Globus pallidus (tissue), 1 donor: Measurements from ENCODE around the gene DAAM1.

Source experiments
- DNase-seq: peaks from one replicate; pipeline ENCODE4 v3.0.0-alpha.2; 2015; ENCODE audit warnings: low spot score

The DAAM1 gene

DNA sequence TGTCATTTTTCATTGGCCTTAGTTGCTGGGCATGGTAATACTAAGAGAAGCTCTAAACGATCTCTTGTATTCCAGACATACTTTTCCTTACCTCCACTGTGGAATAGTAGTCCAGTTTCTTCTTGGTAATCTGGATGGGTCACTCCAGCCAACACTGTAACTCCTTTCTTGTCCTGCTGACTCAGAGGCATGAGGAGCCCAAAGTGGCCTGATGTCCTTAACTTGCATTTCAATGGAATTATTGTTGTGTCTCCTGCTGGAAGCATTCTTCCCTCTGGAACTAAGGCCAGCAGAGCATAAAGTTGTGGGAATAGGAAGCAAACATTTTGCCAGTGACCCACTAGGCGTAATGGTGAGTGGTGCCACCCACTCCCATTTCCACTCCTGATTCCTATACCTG is 33.1 kb downstream of the DAAM1 start:
- DNase-seq: no peak

DNA sequence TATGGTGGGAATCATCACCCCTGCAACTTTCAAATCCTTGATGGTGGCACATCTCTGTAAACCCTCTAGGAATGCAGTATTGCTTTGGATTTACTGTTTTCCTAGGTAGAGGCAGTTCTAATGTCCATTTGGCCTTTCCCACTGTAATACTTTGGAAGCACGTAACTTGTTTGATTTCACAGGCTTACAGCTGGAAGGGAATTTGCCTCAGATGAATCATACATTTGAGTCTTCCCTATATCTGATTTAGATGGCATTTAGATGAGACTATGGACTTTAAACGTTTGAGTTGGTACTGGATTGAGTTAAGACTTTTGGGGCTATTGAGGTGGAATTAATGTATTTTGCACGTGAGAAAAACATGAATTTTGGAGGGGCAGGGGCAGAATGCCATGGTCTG is 35.9 kb downstream of the DAAM1 start:
- no peak for DNase-seq

DNA sequence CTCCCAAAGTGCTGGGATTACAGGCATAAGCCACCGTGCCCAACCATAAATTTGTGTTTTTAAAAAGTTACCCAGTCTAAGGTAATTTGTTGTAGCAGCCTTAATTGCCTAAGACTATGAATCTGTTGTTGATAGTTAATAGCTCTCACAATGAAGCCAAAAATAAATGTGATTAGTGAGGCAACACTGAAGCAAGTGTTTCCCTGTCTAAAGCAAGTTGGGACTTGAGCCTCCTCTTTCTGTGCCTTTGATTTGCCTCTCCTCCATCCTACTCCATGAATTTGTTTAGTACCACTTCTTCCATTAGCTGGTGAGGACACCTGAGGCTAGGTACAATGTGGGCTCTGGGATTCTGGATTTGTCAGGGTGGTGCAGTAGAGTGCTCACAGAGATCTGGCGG is 36.8 kb downstream of the DAAM1 start:
- DNase-seq: no peak

DNA sequence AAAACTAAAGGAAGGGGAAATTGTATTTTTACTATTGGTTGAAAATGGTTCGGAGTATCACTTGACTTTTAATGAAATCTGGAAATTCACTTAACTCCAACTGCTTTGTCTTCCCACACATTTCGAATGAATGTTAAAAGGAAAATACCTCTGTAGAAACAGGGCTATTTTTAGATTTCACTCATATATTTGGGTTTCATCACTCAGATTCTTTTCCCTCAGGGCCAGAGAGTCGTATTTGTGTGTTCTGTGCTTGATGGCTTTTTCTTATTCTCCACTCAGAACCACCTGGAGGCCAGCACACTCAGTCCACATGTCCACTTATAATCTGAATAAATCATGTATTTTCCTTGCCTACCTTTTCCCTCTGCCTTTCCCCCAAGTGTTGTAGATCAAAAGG is 40.0 kb downstream of the DAAM1 start:
- no peak for DNase-seq

DNA sequence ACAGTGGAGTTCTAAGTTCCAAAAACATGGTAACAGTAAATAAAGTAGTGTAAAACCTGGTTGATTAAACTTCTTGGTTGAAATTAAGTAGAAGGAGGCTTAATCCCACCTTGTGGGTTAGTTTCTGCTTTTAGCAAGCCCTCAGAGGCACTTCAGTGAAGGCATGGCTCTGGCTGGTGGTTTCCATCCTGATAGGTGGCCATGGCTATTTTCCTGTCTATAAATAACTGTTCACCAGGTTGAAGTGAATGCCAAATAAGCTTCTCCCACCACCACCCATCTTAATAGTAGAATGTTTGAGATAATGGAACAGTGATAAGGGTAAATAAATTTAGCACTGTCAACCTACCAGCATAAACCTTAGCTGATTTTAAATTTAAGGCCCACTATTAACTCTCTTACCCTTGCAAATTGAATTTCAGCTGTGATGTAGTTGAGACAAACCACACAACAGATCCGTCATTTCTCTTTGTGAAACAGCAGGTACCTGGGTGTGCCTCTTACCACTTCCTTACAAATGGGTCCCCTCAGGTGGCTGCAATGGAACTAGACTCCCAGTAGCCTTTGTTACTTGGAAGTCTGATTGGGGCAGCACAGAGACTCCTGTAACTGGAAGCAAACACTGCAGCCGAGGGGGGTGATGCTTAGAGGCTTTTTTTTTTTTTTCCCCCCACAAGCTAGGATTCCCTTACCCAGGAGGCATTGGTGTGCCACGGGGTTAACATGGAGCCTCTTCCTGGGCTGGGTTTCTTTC is 41.4 kb downstream of the DAAM1 start:
- no peak for DNase-seq

DNA sequence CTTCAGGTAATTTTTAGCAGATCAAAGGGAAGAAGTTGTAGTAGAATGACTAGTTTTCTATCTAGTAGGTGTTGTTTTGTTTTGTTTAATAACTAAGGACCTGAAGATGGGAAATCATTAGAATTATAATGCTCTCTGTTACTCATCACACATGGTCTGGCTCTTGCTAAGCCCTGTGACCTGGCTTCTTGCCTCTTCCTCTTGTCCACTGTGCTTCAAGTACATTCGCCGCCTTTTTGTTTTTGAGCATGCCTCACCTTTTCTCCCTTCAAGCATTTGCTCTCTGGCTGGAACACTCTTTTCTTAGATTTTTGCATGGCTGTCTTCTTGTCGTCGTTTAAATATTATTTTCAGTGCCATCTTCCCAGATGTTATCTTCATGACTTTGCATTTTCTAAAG is 47.7 kb downstream of the DAAM1 start:
- no peak for DNase-seq

DNA sequence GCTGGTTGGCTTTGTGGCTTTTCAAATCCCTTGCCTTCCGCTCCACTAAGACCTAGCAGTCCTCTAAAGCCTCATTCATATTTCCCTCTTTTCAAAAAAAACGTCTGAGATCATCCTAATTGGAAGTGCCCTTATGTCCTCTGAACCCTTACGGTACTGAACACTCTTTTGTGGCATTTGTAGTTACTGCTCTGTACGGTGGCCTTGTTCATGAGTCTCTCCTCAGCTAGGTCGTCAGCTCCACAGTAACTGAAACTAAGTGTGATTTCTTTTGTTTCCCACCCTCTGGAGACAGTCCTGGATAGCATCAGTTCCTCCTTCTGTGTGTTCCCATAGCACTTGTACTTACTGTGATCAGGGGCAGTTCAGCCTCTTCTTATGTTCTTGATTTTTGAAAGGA is 49.7 kb downstream of the DAAM1 start:
- DNase-seq: no peak

DNA sequence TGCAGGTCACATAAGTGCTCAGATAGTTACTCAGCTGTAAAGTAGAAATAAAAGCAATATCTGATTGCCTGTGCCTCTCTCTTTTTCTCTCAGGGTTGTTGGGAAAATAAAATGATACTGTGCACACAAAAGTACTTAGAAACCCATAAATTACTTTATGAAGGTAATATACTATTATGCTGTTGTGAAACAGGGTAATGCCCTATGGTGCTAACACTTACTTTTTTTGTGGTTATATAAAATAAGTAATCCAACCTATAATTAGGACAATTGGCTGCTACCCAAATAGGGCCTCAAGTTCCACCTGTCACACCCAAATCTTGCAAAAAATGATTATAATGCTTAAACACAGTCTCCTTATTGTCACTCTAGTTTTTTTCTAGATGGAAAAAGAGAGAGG is 50.6 kb downstream of the DAAM1 start:
- no peak for DNase-seq

DNA sequence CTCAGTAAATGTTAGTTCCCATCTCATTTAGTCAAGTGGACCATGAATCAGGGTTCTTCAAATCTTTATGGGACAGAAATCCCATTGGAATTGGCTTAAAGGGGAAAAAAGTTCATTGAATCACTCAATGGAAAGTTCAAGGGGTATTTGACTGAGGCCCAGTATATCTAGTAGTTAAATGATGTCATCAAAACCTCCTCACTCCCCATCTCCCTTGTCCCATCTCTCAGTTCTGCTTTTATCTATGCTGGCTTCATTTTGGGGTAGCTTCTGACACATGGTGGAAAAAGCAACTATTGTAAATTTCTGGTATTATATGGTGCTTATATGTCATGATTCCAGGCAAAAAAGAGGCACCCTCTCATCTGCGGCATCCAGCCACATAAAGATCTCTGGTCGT is 51.9 kb downstream of the DAAM1 start:
- DNase-seq: no peak

DNA sequence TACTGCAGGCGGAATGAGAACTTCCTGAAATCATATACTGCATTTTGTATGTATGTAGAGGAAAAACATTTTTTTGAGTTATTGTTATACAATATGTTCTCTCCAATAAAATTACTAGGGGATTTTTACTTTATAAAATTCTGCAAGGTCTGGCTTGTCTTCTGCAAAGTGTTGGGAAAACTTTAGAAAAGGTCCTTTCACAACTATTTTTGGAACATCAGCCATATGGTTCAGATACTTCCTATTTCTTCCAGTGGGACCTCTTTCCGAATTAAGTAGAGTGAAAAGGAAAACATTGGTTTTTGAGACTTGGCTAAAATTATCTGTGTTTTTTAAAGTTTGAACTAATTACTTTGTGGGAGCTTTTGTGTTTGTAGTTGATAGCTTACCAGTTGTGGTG is 52.7 kb downstream of the DAAM1 start:
- no peak for DNase-seq

DNA sequence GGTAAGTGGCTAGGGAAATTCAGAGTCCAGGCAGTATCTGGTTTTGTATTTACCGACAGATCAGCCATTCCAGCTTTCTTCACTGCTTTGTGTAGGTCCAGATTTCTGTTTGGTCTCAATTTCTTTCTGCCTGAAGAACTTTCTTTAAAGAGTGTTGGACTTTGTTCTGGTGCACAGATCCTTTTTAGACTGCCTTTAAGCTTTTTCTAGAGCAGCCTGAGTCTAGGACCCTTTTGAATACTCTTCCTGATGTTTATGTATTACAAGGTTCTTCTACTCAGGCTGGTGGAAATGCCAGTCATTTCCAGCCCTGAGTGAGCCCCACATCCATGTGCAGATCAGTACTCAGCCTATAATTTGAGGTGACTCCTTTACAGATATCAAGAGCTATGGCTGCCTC is 54.7 kb downstream of the DAAM1 start:
- no peak for DNase-seq

DNA sequence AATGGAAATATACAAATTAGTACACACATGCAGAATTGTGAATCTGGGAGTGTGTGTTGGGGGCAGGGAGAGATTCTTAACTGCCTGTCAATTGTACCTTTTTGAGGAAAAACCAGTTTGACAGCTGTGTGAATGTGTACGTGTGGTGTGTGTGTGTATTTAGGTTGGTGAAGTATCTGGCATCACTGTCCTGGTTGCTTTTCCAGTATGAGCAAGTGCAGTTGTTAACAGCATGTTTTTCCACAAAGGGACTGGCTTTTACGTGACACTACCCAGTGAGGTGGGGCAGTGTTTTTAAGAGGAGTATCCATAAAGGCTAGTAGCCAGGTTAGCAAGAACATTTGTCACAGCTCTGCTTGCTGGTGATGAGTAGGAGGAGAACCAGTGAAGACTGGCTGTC is 56.1 kb downstream of the DAAM1 start:
- no peak for DNase-seq

DNA sequence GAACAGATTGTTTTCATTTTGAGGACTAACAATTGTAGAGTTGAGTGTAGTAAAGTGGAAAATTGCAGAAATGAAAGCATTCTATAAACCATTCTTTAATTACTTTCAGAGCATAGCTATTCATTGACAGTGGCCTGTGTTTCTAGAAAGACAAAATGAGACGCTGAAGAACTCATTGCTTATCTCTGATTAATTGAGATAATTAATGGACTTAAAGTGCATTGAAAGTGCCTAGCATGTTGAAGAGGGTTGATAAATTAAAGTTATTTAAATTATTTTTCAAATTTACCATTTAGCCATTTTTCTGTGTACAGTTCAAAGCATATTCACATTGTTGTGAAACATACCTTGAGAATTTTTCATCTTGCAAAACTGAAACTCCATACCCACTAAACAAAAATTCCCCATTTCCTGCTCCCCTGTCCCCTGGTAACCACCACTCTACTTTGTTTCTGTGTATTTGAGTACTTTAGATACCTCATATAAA is 57.4 kb downstream of the DAAM1 start:
- DNase-seq: no peak

DNA sequence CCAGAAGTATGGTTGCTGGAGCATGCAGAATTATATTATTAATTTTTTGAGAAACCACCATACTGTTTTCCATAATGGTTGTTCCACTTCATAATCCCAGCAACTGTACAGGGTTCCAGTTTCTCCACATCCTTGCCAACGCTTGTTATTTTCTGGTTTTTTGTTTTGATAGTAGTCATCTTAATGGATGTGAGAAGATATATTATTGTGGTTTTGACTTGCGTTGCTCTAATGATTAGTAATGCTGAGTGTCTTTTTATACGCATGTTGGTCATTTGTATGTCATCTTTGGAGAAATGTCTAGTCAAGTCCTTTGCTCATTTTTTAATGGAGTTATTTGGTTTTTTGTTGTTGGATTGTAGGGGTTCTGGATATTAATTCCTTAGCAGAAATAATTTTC is 58.1 kb downstream of the DAAM1 start:
- DNase-seq: no peak

DNA sequence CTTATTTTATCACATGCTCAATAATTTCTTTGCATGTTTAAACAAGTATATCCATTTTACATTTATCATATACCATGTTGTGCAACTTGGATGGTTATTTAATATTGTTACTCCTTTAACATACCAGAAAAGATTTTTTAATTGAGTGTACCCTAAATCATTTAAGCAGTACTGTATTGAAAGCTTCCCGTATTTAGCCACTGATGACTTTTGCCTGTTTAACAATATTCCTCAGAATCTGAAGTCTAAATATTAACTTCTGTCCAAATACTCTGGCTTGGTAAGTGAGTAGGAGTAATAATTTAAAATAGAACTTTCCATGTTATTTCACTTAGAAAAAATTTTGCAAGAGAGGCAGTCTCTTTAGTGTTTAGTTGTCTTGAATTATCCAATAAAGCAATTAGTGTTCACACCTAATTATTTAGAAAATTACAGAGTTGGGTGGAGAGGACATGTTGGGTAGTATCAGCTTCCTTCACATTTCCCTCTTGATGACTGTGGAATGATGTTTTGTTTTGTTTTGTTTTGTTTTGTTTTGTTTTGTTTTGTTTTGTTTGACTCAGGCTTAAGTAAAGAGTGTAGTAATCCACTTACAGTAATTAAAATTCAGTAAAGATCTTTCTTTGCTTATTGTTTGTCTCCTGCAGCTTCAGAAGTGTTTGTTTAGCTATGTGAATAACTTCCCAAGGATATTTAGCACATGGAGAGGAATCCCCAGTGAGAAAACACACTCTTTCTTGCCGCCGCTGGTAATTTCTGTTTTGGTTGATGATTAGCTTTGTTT is 59.5 kb downstream of the DAAM1 start:
- no peak for DNase-seq

DNA sequence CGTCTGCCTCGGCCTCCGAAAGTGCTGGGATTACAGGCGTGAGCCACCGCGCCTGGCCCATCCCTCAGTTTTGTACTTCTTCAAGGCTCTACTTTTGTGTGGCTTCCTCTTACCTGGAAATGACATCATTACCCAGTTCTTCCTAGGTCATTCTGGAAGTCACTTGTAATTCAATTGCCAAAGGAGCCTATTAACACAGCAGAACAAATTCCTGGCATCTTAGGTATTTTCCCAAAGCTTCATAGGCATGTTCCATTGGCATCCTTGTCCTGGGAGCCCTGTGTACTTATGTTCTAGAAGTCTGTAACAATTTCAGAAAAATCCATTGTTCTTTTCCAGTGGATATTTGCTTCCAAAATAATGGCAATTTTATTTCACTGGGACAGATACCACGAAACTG is 60.6 kb downstream of the DAAM1 start:
- DNase-seq: no peak

DNA sequence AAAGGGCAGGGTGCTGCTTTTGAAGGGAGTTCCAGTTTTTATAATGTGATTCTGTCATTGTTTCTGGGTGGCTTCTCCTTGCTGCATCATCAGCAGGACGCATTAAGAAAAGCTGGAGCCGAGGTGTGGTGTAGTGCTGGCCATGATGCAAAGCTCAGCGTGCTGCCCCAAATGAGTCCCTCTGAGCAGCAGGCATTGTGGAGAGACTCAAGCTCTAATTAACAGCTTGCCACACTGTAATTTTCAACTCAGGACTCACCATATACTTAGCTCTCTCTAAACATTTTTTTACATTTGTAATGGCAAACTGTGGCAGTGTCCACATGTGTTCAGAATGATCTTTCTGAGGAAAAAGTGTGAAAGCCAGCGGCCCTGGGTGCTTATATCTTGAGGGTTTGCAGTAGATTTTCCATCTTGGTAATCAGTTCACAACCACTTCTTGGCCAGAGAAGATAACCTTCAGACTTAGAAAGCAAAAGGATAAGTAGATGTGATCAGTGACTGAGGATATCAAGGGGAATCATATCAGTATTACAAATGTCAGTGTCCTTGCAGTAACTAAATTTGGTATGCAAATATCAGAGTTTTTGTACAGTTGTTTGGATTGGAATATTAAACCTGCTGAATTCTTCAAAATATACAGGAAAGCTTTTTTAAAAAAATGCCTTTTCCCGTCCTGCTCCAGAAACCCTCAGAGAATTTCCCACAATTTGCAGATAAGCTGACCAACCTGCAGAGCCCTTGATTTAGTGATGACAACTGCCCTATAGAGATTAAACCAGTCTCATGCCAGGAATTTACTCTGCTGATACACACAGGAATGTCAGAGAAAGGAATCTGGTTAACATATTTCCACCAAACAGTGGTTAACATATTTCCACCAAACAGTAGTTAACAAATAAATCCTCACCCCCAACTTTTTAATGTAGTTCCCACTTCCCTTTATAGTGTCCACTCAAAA is 63.6 kb downstream of the DAAM1 start:
- no peak for DNase-seq

DNA sequence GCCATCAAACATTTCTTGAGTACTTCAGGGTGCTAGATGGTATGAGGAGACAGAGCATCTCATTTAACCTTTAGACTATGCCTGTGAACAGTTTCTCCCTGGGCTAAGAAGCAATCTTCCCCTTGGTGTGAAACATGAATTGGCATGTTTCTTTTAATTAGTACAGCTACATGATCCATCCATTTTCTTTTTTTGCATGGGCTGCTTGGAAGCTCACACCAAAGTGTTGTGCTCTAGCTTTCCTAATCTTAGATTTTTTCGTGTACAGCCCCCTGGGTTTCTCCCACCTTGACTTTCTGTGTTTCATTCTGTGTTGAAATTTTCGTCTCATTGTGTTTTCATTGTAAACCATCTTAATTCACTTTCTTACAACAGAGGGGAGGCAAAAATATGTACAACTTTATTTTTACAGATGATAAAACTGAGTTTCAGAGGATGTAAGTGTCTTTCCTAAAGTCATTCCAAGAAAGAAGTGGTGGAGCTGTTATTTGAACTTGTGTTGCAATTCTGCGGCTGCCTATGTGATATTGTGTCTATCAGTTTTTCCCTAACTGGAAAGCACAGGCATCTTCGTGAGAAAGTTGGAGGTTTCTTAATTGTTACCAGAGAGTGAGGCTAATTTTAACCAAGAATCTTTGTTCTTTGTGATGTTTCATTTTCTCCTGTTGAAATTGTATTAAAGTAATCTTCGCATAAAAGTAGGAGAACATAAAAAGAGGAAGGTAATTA is 64.5 kb downstream of the DAAM1 start:
- DNase-seq: no peak

DNA sequence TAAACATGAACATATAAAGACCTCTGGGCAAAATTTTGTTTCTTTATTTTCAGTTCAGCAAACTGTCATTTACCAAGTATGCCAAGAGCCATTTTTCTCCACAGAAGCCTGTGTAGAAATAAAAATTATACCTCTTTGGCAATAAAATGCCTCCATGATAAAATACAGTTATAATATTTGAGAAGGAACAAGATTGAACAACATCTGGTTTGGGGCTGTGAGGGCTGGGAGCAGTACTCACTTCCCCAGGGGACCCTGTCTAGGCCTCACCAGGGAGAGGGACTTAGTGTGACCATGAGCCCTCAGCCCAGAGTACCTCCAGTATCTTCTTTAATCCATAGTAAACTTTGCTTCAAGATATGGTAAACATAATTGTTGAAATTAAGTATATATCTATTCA is 65.1 kb downstream of the DAAM1 start:
- no peak for DNase-seq

DNA sequence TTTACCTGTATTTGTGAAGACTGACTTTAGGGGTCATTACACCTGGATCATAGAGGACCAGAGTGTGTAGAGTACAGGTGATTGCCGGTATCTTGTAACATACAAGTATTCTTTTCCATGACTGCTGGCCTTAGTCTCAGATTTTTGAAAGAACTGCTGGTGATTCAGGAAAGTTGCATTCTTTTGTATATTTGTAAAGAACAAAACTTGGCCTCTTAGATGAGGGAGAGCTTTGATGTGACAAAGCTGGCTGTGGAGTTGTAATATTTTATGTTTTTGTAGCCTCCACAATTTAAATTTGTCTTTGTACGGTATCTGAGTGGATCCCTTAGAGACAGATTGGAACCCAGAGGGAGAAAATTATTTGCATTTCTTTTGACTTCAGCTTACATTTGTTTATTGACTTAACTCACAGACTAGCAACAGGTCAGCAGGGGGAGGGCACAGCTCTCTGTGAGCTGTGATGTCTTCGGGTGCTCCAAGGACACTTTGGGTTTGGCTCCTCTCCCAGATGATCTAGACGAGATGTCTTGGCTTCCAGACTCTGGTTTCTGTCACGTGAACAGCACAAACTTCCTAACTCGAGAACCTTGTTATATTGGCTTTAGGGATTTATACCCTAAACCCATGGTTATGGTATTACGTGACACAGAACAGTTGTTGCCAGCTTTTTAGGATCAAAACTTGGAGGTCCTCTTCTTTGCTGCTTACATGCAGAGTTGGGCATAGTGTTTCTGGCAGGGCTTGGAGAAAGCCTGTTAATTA is 65.9 kb downstream of the DAAM1 start:
- peak; percentile 58 for DNase-seq
